BJ (cell line): ENCODE measurements around the gene OR2AP1. TPM values are rescaled to one million over a fixed set of nuclear protein-coding genes. Genes with fewer than 3 reads are reported as not detected.

Experiments used
- CTCF ChIA-PET: fragments of 350-600 bp; formaldehyde crosslinking; extraction: SDS; loops from one replicate; lab custom pipeline; 2021; ENCODE audit warnings: antibody characterized with exemption, inconsistent platforms; lab: Yijun Ruan, JAX
- POLR2A ChIA-PET: fragments of 300-600 bp; sonication (Branson Sonifier 250); formaldehyde crosslinking; extraction: SDS; loops from one replicate; lab custom pipeline; 2021; ENCODE audit warnings: antibody characterized with exemption; lab: Charles Lee
- DNase-seq: peaks from one replicate; pipeline ENCODE4 v3.0.0-alpha.2; 2011; ENCODE audit warnings: low read depth
- H3K27me3 ChIP-seq: 2 replicates; pipeline ENCODE4 v1.6.0; 2011; ENCODE audit warnings: low read length; ENCODE audit not compliant: control insufficient read depth, insufficient read depth
- H3K36me3 ChIP-seq: 2 replicates; pipeline ENCODE4 v1.5.1; 2011; ENCODE audit warnings: low read length; ENCODE audit not compliant: control insufficient read depth, insufficient read depth
- H3K4me3 ChIP-seq: 2 replicates; pipeline ENCODE4 v1.5.1; 2011; ENCODE audit warnings: low read depth, mild to moderate bottlenecking, control low read depth, low read length
- polyA plus RNA-seq: library from polyadenylated mRNA; depleted of rRNA; stranded (reverse); fragments of >200 nt; gene quantifications from 2 replicates; pipeline ENCODE4 v1.2.3, GENCODE V29; 2011; rRNA removed
- TF ChIP-seq, protein P1 (sequence below): IDR thresholded peaks from 2 replicates; pipeline ENCODE4 v1.5.1; 2011; ENCODE audit warnings: low read depth, mild to moderate bottlenecking, control low read depth, inconsistent platforms, low read length, moderate library complexity; ENCODE audit not compliant: insufficient read depth

Gene OR2AP1
- polyA plus RNA-seq, 1 experiment = not detected

DNA sequence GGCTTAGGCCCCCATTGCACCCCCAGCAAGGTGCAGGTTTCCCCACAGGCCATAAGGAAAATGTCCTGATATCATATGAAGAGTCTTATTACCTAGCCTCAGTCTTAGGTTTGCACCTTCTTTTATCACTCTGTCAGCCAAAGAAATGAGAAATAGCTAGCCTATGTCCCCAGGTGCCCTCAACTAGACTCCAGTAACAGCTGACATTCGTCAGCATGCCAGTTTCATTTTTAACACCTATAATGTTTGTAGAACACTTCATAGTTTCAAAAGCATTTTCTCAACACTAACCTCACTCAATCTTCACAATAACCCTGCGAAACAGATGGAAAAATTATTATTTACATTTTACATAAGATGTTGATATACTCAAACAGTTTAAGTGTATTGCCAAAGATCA is 40.4 kb downstream of the OR2AP1 start:
- TF ChIP-seq, protein P1, sequence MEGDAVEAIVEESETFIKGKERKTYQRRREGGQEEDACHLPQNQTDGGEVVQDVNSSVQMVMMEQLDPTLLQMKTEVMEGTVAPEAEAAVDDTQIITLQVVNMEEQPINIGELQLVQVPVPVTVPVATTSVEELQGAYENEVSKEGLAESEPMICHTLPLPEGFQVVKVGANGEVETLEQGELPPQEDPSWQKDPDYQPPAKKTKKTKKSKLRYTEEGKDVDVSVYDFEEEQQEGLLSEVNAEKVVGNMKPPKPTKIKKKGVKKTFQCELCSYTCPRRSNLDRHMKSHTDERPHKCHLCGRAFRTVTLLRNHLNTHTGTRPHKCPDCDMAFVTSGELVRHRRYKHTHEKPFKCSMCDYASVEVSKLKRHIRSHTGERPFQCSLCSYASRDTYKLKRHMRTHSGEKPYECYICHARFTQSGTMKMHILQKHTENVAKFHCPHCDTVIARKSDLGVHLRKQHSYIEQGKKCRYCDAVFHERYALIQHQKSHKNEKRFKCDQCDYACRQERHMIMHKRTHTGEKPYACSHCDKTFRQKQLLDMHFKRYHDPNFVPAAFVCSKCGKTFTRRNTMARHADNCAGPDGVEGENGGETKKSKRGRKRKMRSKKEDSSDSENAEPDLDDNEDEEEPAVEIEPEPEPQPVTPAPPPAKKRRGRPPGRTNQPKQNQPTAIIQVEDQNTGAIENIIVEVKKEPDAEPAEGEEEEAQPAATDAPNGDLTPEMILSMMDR = no peak
- Histone ChIP-seq H3K4me3 (no peak overlapping the region), H3K27me3 (no peaks in the 10 kb centered on the region; the same call in 1 of the 2 replicates), H3K36me3 (no peaks in the 10 kb centered on the region)
- ChIA-PET CTCF (interaction anchor here (1.0 kb wide), 1 partner anchor 16 kb away, joined by 3 read pairs; no protein-coding TSS in a partner anchor), POLR2A (no interaction called here)
- DNase-seq = no peak

DNA sequence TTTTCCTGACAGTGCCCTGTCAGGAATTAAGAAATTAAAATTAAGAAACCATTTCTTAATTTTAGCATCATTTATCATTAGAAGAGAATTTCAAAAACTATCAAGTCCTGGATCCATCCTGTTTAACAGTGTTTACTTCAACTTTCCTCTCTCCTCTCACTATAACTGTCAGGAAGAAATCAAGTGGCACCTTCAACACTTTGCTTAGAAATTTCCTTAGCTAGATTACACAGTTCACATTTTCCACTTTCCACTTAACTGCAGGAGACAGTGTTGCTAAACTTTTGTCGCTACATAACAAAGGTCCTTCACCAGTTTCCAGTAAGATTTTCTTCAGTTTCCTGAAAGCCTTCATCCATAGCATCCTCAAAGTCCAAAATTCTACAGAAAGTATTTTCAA is 42.5 kb downstream of the OR2AP1 start:
- no peak overlapping the region for H3K4me3 ChIP-seq
- ChIA-PET POLR2A (no interaction called here), CTCF (no interaction called here)
- no peaks in the 10 kb centered on the region for H3K27me3 ChIP-seq
- no peak for DNase-seq
- TF ChIP-seq, protein P1 = no peak
- H3K36me3 ChIP-seq = no peaks in the 10 kb centered on the region

DNA sequence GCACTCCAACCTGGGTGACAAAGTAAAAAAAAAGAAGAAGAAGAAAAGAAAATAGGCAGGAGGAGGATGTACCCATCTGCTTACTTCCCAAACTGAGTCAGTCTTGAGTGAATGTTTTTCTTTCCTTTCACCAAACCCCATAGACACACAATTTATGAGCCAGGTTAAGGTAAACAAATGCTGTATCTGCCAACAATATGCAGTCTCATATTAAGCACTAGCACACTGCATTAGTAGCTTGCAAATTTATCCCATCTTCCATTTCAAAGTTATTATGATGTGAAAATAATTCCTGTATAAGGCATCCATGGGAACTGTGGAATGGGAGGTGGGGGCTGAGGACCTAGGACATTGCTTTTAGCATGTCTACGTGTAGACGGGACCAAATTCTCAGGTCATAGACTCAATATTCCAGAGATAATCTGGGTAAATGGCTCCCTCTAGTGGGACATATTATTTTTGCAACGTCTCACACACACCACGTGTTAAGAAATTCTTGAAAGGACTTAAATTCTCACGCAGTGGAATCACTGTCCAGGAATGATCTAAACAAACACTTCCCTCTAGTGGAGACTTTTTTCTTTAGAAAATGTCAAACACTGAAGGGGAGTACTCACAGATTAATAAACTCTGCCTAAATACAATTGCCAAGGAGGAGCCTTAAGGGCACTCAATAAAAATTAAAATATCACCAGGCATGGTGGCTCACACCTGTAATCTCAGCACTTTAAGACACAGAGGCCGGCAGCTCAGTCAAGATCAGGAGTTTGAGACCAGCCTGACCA is 47.3 kb downstream of the OR2AP1 start:
- TF ChIP-seq, protein P1 = peak; percentile 76
- ChIA-PET POLR2A (no interaction called here), CTCF (interaction anchor here (0.6 to 3.5 kb wide), 18 partner anchors 9 to 623 kb away, joined by 3 to 32 read pairs (median 4); no protein-coding TSS in a partner anchor)
- H3K36me3 ChIP-seq = no peaks in the 10 kb centered on the region
- H3K27me3 ChIP-seq = no peaks in the 10 kb centered on the region; the same call in none of the 2 replicates
- peak; percentile 79 for DNase-seq
- H3K4me3 ChIP-seq = no peak overlapping the region

DNA sequence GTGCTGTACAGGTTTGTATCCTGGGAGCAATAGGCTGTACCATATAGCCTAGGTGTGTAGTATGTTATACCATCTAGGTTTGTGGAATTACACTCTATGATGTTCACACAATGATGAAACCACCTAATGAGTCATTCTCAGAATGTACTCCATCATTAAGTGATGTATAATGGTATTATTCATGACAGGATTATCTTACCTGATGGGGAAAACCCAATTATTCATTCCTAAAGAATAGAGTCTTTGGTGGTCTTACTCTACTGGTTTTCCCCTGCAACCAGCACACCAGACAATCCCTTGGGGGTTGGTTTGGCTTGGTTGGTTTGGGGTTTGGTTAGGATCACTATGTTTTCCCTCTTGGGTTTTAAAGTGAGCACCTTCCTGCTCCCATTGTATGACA is 51.8 kb downstream of the OR2AP1 start:
- Histone ChIP-seq H3K36me3 (no peaks in the 10 kb centered on the region), H3K4me3 (no peak overlapping the region), H3K27me3 (no peaks in the 10 kb centered on the region; the same call in none of the 2 replicates)
- POLR2A ChIA-PET = no interaction called here
- TF ChIP-seq, protein P1 = no peak
- DNase-seq = no peak
- CTCF ChIA-PET = no interaction called here

Other genes with a start within 250 kb of the OR2AP1 start
- gene OR6C3, start 241.7 kb upstream of the OR2AP1 start, polyA plus RNA-seq = not detected in 2 replicates
- not detected in 2 replicates for gene OR6C75, start 209.5 kb upstream of the OR2AP1 start, polyA plus RNA-seq
- not detected in 2 replicates for gene OR6C65, start 171.9 kb upstream of the OR2AP1 start, polyA plus RNA-seq
- gene OR6C76, start 146.2 kb upstream of the OR2AP1 start, polyA plus RNA-seq = not detected in 2 replicates
- gene OR6C2, start 128.4 kb upstream of the OR2AP1 start, polyA plus RNA-seq = not detected in 2 replicates
- not detected in 2 replicates for gene OR6C70, start 102.3 kb upstream of the OR2AP1 start, polyA plus RNA-seq
- not detected in 2 replicates for gene OR6C68, start 80.1 kb upstream of the OR2AP1 start, polyA plus RNA-seq
- gene OR6C4, start 22.9 kb upstream of the OR2AP1 start, polyA plus RNA-seq = not detected in 2 replicates
- not detected in 2 replicates for gene OR10P1, start 64.4 kb downstream of the OR2AP1 start, polyA plus RNA-seq
- 9.4 and 11.6 TPM in 2 replicates for gene ITGA7, start 135.4 kb downstream of the OR2AP1 start, polyA plus RNA-seq
- gene BLOC1S1, start 143.6 kb downstream of the OR2AP1 start, polyA plus RNA-seq = 147 and 172 TPM in 2 replicates
- gene RDH5, start 147.9 kb downstream of the OR2AP1 start, polyA plus RNA-seq = 4.5 and 6.2 TPM in 2 replicates
- gene CD63, start 156.5 kb downstream of the OR2AP1 start, polyA plus RNA-seq = 974 and 1,937 TPM in 2 replicates
- gene GDF11, start 170.7 kb downstream of the OR2AP1 start, polyA plus RNA-seq = 2.9 and 3.8 TPM in 2 replicates
- gene SARNP, start 245.3 kb downstream of the OR2AP1 start, polyA plus RNA-seq = 52.1 and 102 TPM in 2 replicates
- gene ORMDL2, start 245.6 kb downstream of the OR2AP1 start, polyA plus RNA-seq = 47.4 and 63.9 TPM in 2 replicates